ENCODE data around the gene GMFB.

The GMFB gene

GRCh38 chr14:54425068-54425467, 63.7 kb downstream of the GMFB start:
- DNase-seq: no peak

Measured in CD4-positive, alpha-beta T cell treated with Interleukin-4 for 4 hours (primary cell).